Fibroblast of the aortic adventitia (primary cell): ENCODE data around the gene SYT7. TPM values are rescaled to one million over a fixed set of nuclear protein-coding genes. Genes with fewer than 3 reads are reported as not detected.

Experiments used
- DNase-seq: peaks from one replicate; pipeline ENCODE4 v3.0.0-alpha.2; 2010; ENCODE audit warnings: low read depth
- H3K4me3 ChIP-seq: 2 replicates; pipeline ENCODE4 v1.5.1; 2011; ENCODE audit warnings: low read depth, mild to moderate bottlenecking, control low read depth, low read length, moderate library complexity
- total RNA-seq: library from RNA; depleted of rRNA; stranded (reverse); fragments of >200 nt; gene quantifications from 2 replicates; pipeline ENCODE4 v1.2.3, GENCODE V29; 2012; ENCODE audit warnings: low replicate concordance
- TF ChIP-seq, protein P1 (sequence below): IDR thresholded peaks from 2 replicates; pipeline ENCODE4 v1.5.1; 2011; ENCODE audit warnings: mild to moderate bottlenecking, low read length, control low read depth, inconsistent platforms; ENCODE audit not compliant: insufficient read depth

Gene SYT7
- total RNA-seq, 1 donor: 112 TPM

DNA sequence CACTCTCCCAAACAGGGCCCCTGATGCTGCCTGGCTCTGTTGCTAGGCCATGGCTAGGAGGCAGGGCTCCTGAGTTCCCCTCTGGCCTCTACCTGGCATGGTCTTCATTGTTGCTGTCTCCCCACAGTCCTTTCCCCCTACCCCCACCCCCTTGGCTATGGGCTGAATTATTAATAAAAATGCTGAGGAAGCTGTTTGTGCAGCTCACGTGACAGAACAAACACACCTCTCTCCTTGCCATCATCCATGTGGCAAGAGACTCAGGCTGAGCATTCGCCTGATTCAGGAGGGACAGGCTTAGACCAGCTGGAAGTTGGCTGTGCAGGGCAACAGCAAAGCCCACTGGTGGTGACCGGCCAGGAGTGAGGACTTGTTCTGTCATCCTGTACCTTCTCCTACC is 4.2 kb upstream of the SYT7 start:
- TF ChIP-seq, protein P1, sequence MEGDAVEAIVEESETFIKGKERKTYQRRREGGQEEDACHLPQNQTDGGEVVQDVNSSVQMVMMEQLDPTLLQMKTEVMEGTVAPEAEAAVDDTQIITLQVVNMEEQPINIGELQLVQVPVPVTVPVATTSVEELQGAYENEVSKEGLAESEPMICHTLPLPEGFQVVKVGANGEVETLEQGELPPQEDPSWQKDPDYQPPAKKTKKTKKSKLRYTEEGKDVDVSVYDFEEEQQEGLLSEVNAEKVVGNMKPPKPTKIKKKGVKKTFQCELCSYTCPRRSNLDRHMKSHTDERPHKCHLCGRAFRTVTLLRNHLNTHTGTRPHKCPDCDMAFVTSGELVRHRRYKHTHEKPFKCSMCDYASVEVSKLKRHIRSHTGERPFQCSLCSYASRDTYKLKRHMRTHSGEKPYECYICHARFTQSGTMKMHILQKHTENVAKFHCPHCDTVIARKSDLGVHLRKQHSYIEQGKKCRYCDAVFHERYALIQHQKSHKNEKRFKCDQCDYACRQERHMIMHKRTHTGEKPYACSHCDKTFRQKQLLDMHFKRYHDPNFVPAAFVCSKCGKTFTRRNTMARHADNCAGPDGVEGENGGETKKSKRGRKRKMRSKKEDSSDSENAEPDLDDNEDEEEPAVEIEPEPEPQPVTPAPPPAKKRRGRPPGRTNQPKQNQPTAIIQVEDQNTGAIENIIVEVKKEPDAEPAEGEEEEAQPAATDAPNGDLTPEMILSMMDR: no peak
- no peak overlapping the region for H3K4me3 ChIP-seq
- no peak for DNase-seq

DNA sequence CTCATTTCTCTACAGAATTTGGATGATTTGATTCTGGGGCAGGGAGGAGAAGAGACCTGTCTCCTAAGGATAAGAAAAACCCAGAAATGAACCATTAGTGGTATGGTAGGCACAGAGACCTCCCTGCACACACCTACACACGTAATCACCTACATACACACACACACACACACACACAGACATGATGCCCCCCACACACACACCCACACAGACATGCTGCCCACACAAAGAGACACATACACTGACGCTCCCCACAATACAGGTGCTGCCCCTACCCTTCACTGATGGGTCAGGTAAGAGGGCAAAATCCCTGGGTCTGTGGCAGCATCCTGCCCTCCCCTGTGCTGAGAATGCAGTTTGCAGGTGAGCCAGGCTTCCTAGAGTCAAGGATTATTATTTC is 1.1 kb upstream of the SYT7 start:
- DNase-seq: no peak
- TF ChIP-seq, protein P1: no peak

DNA sequence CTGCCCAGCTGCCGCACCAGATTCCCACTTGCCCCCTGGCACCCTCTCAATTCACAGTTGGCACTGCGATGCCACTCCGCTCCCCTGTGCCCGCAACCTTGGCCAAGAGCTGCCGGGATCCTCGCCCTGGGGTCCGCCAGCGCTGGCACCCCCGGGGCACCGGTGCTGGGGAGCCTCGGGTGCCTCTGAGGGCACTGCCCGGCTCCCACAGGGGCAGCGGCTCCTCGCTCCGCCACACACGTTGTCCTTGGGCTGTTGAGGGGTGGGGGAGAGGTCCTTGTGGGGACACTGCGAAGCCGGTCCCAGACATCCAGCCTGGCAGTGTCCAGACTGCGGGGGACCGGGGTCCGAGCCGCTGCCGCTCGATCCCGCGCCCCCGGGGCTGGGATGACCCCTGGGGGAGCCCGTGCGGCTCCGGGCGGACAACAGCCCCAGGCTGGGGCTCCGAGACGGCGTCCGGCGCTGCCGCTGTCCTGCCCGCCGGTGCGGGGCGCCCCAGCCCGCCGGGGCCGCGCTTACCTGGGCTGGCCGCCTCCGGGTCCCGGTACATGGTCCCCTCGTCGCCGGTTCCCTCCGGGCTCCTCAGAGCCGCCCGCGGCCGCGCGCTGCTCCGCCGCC is 496 bp downstream of the SYT7 start:
- peak overlapping the region; percentile 79 for H3K4me3 ChIP-seq
- no peak for DNase-seq
- TF ChIP-seq, protein P1: no peak

More for the DNA sequence above, 1.1 kb upstream of the SYT7 start:
- H3K4me3 ChIP-seq: no peak overlapping the region

DNA sequence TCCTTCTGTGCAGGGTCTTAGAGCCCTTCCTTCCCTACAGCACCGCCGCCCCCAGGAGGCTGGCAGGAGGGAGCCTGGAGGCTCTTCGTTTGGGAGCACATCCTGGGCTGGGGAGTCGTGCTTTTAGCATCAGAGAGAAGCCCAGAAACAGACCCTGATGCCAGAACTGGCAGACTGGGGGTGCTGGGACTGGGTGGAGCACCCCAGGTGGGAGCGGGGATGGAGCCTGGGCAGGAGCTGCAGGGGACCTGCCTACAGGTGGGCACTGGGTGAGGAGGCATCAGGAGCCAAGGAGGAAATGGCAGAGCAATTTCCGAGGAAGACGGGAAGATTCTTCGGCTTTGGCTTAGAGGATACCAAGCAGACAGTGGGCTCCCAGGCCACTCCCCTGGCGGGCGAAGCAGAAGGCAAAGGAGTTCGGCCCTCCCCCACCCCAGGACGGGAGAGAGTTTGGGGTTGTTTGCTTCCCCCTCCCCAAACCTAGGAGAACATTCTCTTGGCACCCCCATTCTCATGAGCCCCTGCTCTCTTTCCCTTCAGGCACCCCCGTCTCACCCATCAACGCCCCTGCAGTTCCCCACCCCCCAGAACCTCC is 1.1 kb downstream of the SYT7 start:
- TF ChIP-seq, protein P1: no peak
- H3K4me3 ChIP-seq: peak overlapping the region; percentile 79
- DNase-seq: no peak

DNA sequence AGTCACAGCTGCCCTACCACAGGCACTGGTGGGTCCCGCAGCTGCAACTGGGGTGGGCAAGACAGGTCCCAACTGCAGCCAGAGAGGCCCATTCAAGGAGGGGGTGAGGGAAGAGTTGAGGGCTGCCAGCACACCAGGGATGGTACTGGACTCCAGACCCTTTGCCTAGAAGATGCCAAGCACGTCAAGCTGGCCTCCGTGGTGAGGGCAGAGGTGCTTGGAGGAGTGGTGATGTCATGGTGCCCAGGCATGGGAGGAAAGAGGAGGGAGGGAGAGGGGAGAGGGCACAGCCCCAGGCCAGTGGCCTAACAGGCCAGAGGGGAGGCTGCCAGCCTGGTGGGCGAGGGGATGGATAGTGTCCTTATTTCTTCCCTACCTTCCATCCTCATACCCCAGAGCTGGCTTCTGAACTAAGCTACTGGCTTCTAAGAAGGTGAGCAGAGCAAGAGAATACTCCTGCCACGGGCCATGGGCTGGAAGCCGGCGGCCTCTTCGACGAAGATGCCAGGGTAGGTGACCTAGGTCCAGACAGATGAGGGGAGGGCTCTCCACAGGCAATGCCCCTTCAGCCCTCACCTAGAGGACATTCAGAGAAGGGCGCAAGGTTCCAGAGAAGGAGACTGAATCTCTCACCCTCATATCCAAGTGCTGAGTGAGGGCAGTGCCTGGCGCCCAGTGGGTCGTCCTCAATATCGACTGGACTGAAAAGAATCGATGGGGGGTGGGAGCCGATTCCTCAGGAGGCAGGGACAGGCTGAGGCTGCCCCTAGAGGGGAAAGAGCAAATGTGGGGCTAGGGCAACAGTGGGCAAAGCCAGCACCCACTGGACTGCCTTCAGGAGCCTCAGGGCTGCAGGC is 1.8 kb downstream of the SYT7 start:
- peak overlapping the region; percentile 79 for H3K4me3 ChIP-seq
- no peak for DNase-seq
- TF ChIP-seq, protein P1: peak; percentile 12

DNA sequence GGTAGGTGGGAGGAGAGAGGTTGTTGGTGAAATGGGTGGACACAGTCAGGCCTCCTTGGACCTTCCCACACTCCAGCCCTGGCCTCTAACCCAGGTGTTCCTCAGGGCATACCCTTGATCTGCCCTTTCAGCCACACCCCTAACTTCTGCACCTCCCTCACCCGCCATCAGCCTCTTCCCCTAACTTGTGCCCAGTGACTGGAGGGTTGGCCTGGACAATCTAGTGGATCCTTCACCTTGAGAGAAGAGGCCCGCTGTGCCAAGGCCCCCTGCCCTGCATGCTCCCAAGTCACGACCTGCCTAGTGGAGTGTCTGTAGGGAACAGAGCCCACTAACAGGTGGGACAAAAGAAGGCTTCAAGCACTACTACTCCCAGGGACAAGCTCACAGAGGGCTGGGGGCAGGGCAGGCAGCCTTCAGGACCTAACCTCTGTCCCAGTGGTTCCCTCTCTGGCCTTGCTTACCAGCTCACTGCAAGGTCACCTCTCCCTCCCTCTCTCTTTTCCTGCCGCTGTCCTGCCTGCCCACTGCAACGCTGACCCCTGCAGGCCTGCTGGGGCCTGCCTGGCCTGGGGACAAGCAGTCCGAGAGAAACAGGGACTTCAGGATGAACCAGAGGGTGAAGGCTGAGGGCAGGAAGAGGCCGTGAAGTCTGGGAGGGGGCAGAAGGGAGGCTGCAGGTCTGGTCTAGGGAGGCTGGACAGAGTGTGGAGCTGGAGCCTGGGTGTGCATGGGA is 3.3 kb downstream of the SYT7 start:
- H3K4me3 ChIP-seq: no peak overlapping the region
- TF ChIP-seq, protein P1: peak; percentile 56
- no peak for DNase-seq
